CD4-positive, alpha-beta T cell treated with Interleukin-15 for 4 hours (primary cell): ENCODE results near the gene ZNF221.

Source experiments
- DNase-seq: peaks from one replicate; pipeline ENCODE4 v3.0.0-alpha.2; 2020; ENCODE audit warnings: low spot score

ZNF221 gene

GRCh38 chr19:43957891-43958290 lies 6.9 kb downstream of the ZNF221 start:
- DNase-seq: no peak

- DNase-seq: no peak
Measured at GRCh38 chr19:43960411-43960810, 9.4 kb downstream of the ZNF221 start.

GRCh38 chr19:43966079-43966694 lies 15.2 kb downstream of the ZNF221 start:
- DNase-seq: no peak

- no peak for DNase-seq
Measured at GRCh38 chr19:43976732-43977131, 25.7 kb downstream of the ZNF221 start.

GRCh38 chr19:43983544-43983911 lies 32.5 kb downstream of the ZNF221 start:
- no peak for DNase-seq

- peak; percentile 80 for DNase-seq
Measured at GRCh38 chr19:43983912-43984686, 33.1 kb downstream of the ZNF221 start, which contains the start of gene ZNF155. ZNF155 (plus strand) TSS chr19:43984188; CDS start chr19:43988544, 4,356 bp downstream.

GRCh38 chr19:43984687-43985000 lies 33.6 kb downstream of the ZNF221 start:
- DNase-seq: no peak

- DNase-seq: no peak
Measured at GRCh38 chr19:43997631-43998290, 46.7 kb downstream of the ZNF221 start.

- no peak for DNase-seq
Measured at GRCh38 chr19:44002212-44002565, 51.2 kb downstream of the ZNF221 start.

GRCh38 chr19:44002566-44003460 lies 51.8 kb downstream of the ZNF221 start, which contains the start of gene ZNF230:
ZNF230 (plus strand) TSS chr19:44002957; CDS start chr19:44007079, 4,122 bp downstream.
- peak; percentile 90 for DNase-seq

- no peak for DNase-seq
Measured at GRCh38 chr19:44003461-44004009, 52.5 kb downstream of the ZNF221 start.

- no peak for DNase-seq
Measured at GRCh38 chr19:44005973-44006372, 54.9 kb downstream of the ZNF221 start.

- DNase-seq: no peak
Measured at GRCh38 chr19:44007473-44007872, 56.4 kb downstream of the ZNF221 start.

GRCh38 chr19:44010468-44010867 lies 59.4 kb downstream of the ZNF221 start:
- no peak for DNase-seq
